IMR-90 (cell line): ENCODE measurements around the gene RNASEH2B.
A peak's percentile ranks its signal among the peaks of the same experiment; 100 is the strongest.

Source experiments
- BHLHE40 ChIP-seq: fragments of 150-350 bp; IDR thresholded peaks from 2 replicates; pipeline ENCODE4 v1.6.1; 2016; ENCODE audit warnings: mild to moderate bottlenecking, low read depth, low read length
- CEBPB ChIP-seq: IDR thresholded peaks from 2 replicates; pipeline ENCODE4 v1.6.1; 2012; ENCODE audit warnings: low read depth, low read length, improper control_type of control experiment
- CHD1 ChIP-seq: IDR thresholded peaks from 2 replicates; pipeline ENCODE4 v1.6.1; 2012; ENCODE audit warnings: low read depth, low read length, improper control_type of control experiment
- CTCF ChIP-seq: conservative IDR thresholded peaks from 2 replicates; pipeline ENCODE4 v1.5.1; 2012; ENCODE audit warnings: mild to moderate bottlenecking, low read depth, low read length, improper control_type of control experiment
- ELK1 ChIP-seq: fragments of 150-350 bp; IDR thresholded peaks from 2 replicates; pipeline ENCODE4 v1.6.1; 2016; ENCODE audit warnings: low read depth, mild to moderate bottlenecking, low read length, moderate library complexity, borderline replicate concordance
- FOS ChIP-seq: fragments of 150-350 bp; IDR thresholded peaks from 2 replicates; pipeline ENCODE4 v1.6.1; 2016; ENCODE audit warnings: low read depth, low read length
- MXI1 ChIP-seq: IDR thresholded peaks from 2 replicates; pipeline ENCODE4 v1.6.1; 2012; ENCODE audit warnings: low read depth, mild to moderate bottlenecking, low read length, moderate library complexity, borderline replicate concordance
- NFE2L2 ChIP-seq: fragments of 150-350 bp; IDR thresholded peaks from 2 replicates; pipeline ENCODE4 v1.6.1; 2016; ENCODE audit warnings: low read depth, mild to moderate bottlenecking, low read length
- POLR2A ChIP-seq: IDR thresholded peaks from 2 replicates; pipeline ENCODE4 v1.6.1; 2012; ENCODE audit warnings: mild to moderate bottlenecking, low read depth, low read length
- RAD21 ChIP-seq: IDR thresholded peaks from 2 replicates; pipeline ENCODE4 v1.6.1; 2012; ENCODE audit warnings: low read length, improper control_type of control experiment
- RCOR1 ChIP-seq: IDR thresholded peaks from 2 replicates; pipeline ENCODE4 v1.6.1; 2012; ENCODE audit warnings: mild to moderate bottlenecking, low read length, improper control_type of control experiment; ENCODE audit not compliant: insufficient replicate concordance
- RFX5 ChIP-seq: IDR thresholded peaks from 2 replicates; pipeline ENCODE4 v1.8.0; 2012; ENCODE audit warnings: low read depth, mild to moderate bottlenecking, low read length, moderate library complexity
- SMC3 ChIP-seq: fragments of 150-350 bp; IDR thresholded peaks from 2 replicates; pipeline ENCODE4 v1.6.1; 2016; ENCODE audit warnings: low read depth, mild to moderate bottlenecking, antibody characterized with exemption, low read length, moderate library complexity
- TF ChIP-seq, protein P1 (sequence below): fragments of 150-350 bp; IDR thresholded peaks from 2 replicates; pipeline ENCODE4 v1.6.1; 2017; ENCODE audit warnings: mild to moderate bottlenecking, antibody characterized with exemption, low read length, low read depth

- TF ChIP-seq CTCF = no peak
- TF ChIP-seq RFX5 = no peak
- no peak for TF ChIP-seq RCOR1
- no peak for TF ChIP-seq POLR2A
- TF ChIP-seq MXI1 = no peak
- TF ChIP-seq CHD1 = no peak
- TF ChIP-seq CEBPB = no peak
- peak; percentile 94 for TF ChIP-seq BHLHE40
- TF ChIP-seq NFE2L2 = no peak
- TF ChIP-seq SMC3 = no peak
- TF ChIP-seq, protein P1, sequence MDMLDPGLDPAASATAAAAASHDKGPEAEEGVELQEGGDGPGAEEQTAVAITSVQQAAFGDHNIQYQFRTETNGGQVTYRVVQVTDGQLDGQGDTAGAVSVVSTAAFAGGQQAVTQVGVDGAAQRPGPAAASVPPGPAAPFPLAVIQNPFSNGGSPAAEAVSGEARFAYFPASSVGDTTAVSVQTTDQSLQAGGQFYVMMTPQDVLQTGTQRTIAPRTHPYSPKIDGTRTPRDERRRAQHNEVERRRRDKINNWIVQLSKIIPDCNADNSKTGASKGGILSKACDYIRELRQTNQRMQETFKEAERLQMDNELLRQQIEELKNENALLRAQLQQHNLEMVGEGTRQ = peak; percentile 79
- no peak for TF ChIP-seq RAD21
- no peak for TF ChIP-seq ELK1
- no peak for TF ChIP-seq FOS
Measured at GRCh38 chr13:50990818-50991506, 81.4 kb downstream of the RNASEH2B start.
